Measurements from ENCODE around the gene HAGHL.
"Not testable (repeated sequence)": the region's sequence is repeated elsewhere in the genome, so short reads cannot be mapped to it uniquely, and the experiment has no call there.

HAGHL gene

GRCh38 chr16:689175-689897 is 37.6 kb upstream of the HAGHL start:
- no peak for DNase-seq

DNA sequence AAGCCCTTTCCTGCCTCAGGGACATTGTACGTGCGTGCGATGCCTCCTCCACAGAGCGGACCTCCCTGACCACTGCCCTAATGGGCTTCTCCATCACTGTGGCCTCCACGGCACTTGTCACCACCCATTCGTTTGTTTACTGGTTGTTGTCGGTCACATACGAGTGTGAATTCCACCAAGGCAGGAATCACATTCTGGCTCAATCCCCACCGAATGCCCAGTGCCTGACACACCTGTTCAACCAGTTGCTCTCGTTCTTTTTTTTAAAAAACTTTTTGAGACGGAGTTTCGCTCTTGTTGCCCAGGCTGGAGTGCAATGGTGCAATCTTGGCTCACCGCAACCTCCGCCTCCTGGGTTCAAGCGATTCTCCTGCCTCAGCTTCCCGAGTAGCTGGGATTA is 35.7 kb upstream of the HAGHL start:
- DNase-seq, result not testable (repeated sequence)

- DNase-seq, result no peak
Measured at GRCh38 chr16:692356-693108, 34.4 kb upstream of the HAGHL start.

- DNase-seq, result no peak
Measured at GRCh38 chr16:693364-693763, 33.5 kb upstream of the HAGHL start.

DNA sequence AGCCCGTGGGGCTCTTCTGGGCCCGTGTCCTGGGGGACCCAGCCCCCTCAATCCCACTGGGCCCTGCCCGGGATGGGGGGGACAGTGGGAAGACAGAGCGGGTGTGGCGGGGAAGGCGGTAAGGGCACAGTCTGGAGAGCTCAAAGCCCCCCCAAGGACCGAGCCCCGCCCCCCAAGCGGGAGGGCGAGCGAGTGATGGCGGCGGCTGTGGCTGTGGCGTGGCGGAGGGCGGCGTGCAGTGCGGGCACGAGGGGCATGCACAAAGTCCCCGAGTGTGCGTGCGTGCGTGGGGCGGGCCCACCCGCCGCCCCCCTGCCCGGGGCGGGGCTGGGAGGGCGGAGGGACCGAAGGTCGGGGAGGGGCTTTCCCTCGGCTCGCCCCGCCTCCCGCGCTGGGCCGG is 33.1 kb upstream of the HAGHL start:
- DNase-seq, result no peak

DNA sequence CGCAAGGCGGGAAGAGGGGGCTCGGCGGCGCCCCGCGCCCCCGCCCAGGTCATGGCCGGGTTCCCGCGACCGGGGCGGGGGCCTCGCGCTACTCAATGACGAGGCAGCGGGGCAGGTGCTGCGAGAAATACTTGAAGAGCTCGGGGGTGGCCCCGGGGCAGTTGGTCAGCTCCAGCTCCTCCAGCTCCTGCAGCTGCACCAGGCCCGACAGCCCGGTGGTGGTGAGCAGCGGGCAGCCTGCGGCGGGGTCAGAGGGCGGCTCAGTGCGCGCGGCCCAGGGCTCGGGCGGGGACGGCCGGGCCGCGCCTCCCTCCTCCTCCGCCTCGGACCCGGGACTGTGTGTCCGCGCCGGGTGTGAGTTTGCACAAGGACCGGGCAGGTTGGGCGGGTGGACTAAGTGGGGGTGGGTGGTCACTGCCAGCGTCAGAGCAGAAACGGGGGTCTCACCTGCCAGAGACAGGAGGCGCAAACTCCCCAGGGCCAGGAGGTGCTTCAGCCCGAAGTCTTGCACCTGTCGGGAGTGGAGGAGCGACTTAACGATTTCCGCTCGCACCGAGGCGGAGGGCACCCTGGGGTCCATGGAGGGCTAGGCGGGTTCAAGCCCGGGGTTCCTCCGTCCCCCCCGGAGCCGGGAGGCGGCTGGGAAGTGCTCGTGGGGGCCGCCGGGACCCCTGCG is 32.6 kb upstream of the HAGHL start:
- no peak for DNase-seq

DNA sequence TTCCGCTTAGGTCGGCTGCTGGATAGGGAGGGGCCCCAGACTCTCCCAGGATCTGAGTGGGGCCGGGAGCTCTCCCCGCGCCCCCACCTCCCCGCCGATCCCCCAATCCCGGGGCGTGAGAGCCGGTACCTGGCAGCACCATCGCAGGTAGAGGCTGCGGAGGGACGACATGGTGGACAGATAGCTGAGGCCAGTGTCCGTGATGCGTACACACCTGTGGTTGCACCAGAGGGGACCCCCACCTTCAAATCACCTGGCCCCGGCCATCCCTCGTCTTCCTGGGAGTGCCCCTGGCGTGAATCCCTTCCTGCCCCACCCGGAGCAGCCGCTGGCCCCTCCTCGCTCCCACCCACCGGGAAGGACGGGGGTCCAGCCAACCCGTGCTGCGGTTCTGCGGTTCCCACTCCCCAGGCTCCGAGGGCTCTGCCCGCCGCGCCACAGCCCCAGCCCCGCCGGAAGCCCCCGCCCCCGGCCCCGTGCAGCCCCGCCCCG is 32.0 kb upstream of the HAGHL start:
- DNase-seq, result no peak

GRCh38 chr16:695355-696089 is 31.4 kb upstream of the HAGHL start:
- DNase-seq, result no peak

DNA sequence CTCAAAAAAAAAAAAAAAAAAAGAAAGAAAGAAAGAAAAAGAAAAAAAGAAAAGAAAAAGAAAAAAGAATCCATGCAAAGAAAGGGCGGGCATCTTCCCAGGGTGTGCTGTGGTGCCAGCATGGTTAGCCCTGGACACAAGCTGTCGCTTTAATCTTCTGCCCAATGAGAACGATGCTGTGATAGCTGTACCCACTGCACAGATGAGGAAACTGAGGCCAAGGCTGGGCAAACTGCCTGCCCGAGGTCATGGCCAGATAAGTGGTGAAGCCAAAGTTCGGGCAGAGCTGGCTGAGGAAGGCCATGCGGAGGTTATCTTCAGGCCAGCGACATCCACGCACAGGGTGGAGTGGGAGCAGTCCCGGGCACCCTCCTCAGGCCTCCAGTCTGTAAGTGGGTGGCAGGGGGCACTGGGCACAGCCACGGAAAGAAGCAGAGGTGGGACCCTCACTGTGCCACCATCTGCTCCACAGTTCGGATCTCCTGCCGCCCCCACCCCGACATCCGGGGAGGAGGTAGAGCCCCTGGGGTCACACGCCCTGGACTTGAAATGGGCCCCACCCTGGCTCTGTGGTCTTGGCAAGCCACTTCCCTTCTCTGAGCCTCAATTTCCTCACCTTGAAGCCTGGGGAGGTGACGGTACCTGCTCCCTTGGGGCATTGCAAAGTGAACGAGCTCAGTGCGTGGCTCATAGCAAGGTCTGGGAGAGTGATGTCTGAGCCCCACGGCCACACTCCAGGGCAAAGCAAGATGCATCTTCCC is 27.8 kb upstream of the HAGHL start:
- no peak for DNase-seq

DNA sequence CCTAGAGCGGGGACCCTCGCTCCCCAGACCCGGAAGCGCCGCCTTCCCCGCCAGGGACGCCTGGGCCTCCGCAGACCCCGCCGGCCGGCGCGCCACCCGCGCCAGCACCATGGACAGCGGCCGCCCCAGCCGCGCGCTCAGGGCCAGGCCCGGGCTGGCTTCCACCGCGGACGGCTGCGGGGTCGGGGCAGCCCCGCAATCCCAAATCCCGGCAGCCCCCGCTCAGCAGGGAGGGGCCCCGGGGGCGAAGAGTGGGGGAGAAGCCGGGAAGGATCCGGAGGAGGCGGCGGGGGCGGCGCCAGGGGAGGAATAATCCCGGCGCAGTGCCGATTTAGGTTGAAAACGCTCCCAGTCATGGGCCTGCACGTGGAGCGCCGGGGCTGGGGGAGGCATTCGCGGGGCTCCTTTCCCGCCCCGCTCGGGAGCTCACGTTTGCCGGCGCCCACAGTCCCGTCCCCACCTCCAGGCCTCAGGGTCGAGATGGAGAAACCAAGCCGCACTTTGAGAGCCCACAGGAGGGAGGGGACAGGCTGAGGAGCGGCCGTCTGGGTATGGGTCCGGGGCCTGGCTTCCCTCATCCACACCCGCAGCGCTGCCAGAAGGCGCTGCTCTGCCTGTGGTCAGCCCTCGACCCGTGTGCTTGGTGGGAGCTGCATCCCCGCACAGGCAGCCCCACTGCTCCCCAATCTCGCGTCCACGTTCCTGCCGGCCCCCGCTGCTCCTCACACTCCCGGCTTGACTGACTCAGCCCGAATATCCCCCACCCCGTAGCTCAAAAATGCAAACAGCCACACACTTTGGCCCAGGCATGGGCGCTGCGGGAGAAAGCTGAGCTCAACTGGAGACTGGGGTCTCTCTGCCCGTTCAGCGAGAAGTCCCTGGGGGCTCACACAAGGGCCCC is 26.0 kb upstream of the HAGHL start:
- DNase-seq, result no peak

DNA sequence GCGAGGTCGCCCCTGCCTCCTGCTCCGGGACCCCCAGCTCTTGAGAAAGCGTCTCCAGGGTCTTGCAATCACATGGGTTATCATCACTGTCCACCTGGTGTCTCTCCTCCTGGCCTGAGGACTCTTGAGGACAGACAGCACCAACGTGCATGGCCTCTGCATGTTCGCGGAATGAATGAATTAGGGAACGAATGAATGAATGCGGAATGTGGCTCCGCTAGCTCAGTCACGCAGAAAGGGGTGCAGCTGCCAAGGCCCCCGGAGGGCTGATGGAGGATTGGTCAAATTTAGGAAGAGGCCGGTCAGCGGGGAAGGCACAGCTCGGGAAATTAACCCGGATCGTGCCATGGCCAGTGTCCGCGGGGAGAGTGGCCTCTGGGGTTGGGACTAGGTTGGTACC is 24.6 kb upstream of the HAGHL start:
- no peak for DNase-seq

- no peak for DNase-seq
Measured at GRCh38 chr16:703406-703805, 23.5 kb upstream of the HAGHL start.

GRCh38 chr16:704047-704446 is 22.9 kb upstream of the HAGHL start:
- no peak for DNase-seq

- DNase-seq, result no peak
Measured at GRCh38 chr16:704552-705380, 22.1 kb upstream of the HAGHL start.

DNA sequence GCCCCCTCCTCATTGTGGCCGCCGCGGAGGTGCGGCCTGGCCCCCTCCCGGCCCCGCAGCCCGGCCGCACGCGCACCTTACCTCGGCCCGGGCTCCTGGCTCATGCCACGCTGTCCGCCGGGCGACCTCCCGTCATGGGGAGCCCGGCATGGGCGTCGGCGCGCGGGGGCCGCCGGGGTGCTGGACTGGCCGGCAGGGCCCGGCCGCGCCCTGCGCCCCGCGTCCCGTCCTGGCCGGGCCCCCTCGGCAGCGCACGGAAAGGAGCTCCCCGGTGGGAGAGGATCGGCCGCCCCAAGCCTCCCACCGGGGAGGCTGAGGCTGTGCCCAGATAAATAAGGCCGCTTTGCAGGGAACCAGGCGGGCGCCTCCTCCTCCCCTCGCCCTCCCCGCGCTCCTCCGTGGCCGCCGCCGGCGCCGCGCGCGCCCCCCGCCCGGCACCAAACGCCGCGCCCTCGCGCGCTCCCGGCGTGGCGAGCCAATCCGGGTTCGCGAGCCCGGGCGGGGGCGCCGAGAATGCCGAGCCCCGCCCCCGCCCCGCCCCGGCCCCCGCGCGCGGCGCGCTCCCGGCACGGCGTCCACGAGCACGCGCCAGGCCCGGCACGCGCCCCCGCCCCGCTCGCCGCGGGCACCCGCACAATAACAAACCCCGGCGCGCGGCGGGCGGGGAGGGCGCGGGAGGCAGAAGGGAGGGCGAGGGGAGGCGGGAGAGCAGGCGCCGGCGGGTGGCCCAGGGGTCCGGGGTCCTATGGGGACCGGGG is 21.3 kb upstream of the HAGHL start, which contains the start of gene FBXL16:
TSS of gene FBXL16 (minus strand) at position 371 of the 758 bp plus-strand sequence. CDS start 8,396 bp downstream, outside the sequence.
- DNase-seq, result no peak

DNA sequence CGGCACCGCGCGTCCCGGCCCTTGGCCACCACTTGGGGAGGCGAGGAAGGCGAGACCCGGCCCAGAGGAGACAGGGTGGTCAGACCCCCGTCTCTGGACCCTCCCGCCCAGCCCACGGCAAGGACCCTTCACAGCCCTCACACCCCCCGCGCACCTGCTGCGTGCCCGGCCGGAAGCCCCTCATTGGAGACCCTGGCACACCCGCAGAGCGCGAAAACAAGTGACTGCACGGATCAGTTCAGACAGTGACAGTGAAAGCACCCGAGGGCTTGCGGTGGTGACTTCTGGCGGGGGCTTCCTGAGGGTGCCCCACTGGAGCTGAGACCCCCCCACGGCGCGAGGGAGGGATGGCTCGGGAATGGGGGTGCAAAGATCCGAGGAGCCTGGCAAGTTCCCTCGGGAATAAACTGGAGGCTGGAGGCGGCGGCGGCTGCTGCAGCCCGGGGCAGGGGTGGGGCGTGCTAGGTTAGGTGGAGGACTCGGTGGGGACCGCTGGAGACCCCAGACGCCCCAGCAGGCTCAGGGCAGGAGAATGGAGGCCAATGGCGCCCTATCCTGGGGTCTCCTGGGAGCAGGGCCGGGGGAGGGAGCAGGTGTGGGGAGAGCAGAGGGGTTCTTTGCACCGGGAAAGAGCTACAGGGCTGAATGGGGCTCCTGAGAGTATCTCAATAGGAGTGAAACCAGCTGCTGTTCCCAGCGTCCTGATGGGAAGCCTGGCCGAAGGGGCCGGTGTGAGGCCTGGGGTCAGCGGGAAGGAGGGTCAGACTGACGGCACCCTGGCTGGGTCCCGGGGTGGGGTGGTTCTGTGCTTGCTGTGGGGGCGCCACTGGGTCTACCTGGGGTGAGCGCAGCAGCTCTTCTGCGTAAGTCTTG is 20.5 kb upstream of the HAGHL start:
- no peak for DNase-seq

DNA sequence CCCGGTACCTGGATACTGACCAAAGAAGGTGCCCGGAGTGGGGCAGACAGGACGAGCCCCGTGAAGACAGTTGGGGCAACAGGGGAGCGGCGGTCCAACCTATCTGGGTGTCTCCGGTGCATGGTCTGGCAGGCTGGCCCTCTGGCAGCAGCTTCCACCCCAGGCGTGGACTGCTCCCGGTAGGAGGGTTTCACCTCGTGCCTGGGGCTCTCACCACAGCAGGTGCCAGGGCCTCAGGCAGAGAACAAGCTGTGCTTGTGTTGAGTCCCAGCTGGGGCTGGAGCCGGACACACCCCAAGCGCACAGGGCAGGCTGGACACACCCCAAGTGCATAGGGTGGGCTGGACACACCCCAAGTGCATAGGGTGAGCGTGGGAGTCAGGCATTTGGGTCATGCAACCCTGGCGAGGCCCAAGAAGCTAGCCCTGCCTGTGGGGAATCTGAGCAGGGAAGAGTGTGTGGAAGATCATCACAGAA is 19.8 kb upstream of the HAGHL start:
- DNase-seq, result no peak

DNA sequence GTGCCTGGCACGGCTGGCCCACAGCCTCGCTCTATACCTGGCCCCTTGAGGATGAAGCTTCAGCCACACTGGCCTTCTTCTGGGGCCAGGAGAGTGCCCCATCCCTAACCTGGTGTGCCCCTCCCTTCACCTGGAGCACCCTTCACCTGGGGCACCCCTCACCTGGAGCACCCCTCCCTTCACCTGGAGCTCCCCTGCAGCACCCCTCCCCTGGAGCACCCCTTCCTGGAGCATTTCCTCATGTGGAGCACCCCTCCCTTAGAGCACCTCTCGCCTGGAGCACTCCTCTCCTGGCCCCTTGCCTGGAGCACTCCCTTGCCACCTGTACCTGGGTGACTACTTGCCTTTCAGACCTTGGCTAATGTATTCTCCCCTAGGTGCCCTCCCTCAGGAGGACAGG is 18.9 kb upstream of the HAGHL start:
- no peak for DNase-seq

All from fibroblast of skin of back (primary cell).